ENCODE measurements around the gene FBXO48.

The FBXO48 gene

DNA sequence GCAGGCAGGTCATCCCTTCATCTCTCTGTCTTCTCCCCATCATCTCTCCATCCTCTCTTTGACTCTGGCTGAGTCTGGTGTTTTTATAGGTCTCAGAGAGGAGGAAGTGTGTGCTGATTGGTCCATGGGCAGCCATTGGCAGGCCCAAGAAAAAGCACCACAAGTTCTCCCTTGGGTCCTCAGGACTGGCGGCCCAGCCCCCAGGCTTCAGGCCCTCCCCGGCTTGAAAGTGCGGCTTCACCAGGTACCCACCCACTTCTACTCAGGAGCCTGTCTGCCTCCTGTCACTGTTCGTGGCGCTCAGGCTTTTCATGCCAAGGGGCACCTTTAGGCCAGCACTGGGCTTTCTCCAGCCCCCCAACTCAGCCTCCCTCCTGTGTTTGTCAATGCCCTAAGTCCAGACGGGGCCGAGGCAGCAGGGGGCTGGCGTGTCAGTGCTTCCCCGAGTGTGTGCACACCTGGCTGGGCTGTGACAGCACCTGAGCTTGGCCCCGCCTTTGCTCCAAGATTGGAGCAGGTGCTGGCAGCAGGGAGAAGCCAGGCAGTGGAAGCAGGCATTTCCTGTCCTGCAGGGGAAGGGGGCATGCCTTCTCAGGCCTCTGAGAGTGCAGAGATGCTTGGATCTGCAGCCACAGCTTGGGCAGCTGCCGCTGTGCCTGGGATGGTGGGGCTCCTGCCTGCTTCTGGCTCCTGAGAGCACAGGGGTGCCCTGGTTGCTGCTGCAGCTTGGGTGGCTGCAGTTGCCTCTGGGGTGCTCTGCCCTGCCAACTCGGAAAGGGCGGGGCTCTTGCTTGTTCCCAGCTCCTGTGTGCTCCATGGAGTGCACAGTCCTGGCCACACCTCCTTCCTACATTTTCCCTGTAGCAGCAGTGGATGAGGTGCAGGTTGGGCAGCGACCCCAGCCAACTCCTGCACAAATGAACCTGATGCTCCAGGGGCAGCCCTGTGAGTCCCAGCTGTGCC, 34.1 kb downstream of the FBXO48 start:
- DNase-seq: no peak

DNA sequence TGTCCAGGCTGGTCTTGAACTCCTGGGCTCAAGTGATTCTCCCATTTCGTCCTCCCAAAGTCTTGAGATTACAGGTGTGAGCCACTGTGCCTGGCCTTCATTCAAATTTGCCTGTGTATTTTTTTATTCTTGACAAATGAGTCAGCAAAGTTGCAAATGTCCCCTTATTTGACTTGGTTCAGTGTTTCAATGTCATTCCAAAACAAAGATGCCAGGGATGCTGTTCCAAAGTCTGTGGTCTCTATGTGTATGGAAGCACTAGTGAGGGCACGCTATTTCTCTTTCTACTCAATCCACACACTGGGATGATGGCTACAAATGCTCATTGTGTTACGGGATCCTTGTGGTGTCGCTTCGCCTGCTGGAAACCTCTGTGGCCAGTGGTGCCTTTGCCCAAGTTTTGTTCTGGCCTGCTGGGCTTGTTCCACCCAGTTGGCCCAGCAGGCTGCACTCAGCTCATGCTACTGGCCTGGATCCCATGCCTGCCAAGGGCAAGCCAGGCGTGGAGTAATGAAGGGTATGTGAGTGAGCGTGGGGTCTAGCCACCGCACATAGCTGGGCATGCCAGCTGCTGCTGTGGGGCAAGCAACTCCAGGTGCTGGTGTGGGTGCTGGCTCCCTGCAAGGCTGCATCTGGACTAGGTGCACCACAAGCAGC, 35.6 kb downstream of the FBXO48 start:
- DNase-seq: no peak

DNA sequence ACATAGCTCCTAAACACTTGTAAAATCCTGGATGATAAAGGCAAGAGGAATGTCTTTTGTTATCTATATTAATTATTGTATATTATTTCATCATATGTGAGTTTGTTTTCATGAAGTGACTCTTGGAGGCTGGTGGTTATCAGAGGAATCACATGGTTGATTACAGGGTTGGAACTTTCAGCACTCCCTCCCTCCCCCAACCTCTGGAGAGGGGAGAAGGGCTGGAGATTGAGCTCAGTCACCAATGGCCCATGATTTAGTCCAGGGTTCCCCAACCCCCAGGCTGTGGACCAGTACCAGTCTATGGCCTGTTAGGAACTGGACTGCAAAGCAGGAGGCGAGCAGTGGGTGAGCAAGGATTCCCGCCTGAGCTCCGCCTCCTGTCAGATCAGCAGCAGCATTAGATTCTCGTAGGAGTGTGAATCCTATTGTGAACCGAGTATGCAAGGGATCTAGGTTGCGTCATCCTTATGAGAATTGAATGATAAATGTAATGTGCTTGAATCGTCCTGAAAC, 37.7 kb downstream of the FBXO48 start:
- no peak for DNase-seq

DNA sequence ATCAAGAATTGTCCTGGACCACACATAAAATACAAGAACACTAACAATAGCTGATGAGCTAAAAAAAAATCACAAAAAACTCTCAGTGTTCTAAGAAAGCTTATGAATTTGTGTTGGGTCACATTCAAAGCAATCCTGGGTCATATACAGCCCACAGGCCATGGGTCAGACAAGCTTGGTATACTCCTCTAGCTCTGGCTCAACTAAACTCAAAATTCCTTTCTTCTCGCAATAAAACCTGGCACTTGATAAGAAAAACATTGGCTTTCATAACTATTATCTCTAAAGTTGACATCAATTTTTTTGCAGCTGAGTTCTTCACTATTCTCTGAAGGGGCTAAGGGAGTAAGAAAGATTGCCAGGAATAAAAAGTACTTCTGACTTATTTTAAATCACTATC, 38.3 kb downstream of the FBXO48 start:
- no peak for DNase-seq

DNA sequence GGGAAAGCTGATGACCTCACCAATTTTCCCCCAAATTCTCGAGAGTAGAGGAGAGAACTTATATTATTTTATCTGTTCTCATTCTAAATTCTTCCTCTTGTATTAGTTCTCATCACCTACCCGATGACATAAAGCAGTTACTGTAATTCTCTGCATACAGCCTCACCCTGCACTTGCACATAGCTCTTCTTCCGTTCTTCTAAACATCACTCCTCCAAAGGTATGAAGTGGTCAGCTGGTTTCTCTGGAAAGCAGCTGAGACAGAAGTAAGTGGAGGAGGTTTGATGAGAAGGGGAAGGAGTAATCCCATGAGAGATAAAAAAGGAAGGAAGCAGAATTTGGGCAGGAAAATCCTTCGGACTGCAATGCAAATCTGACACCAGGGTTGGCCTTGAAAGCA, 39.0 kb downstream of the FBXO48 start:
- no peak for DNase-seq

DNA sequence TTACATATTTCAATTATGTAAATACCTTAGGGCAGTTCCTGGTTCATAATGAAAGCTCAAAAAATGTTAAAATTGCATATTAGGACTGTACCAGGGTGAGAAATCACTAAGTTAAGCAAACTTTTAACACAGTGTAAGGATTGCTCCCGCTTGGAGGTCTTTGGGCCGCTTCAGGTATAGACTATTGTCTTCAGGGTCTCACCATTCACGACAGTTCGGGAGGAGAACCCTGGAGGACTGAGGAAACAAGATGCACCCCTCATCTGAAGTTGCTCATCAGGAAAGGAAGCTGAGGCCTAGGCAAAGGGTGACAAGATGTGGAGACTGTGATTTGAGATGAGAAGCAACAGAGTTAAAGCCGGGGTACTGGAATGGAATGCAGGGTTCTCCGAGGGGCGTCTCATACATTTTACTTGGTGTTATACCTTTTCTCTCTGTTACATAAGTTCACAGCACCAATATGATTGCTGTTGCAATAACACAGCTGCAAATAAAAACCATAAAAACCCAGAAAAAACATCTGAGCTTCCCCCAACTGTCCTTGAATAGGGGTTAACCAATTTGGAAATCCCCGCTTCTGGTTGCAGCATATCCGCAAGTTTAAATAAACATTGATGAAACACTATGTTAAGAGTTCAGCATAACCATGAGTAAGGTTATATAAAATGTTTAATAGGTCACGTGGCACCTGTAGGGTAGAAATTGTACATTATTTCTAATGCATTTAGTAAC, 40.1 kb downstream of the FBXO48 start:
- no peak for DNase-seq

DNA sequence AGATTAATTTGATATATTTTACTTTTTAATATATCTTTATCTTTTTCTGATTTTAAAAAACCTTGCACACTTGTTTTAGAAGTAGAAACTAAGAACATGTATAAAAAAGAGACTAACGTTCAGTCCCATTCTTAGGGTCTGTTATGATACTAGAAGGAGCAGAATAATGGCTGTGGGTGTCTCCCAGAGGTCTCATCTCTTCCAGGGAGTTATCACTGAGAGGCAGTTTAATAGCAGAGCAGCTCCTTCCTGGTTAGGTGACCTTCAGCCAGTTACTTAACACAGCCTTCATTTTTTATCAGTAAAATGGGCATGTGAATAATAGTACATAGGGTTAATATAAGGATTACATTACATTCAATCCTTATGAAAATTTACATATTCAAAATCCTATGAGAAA, 40.6 kb downstream of the FBXO48 start:
- DNase-seq: no peak

DNA sequence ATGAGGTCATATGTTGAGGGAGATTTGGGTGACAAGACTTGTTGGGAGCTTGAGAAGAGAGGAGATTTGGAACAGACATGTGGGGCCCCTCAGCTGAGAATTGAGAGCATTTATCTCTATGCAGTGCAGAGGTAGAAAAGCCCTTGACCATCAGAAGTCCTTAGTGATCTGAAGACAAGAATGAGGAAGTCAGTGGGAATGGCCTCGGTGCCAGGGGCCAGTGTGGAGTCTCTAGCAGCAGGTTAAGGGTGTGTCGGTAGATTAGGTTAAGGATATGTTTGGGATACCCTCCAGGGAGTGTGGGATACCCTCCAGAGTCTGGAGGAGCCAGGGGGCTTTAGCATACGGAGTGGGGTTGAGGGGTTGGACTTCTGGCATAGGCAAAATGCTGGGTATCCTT, 41.6 kb downstream of the FBXO48 start:
- DNase-seq: no peak

DNA sequence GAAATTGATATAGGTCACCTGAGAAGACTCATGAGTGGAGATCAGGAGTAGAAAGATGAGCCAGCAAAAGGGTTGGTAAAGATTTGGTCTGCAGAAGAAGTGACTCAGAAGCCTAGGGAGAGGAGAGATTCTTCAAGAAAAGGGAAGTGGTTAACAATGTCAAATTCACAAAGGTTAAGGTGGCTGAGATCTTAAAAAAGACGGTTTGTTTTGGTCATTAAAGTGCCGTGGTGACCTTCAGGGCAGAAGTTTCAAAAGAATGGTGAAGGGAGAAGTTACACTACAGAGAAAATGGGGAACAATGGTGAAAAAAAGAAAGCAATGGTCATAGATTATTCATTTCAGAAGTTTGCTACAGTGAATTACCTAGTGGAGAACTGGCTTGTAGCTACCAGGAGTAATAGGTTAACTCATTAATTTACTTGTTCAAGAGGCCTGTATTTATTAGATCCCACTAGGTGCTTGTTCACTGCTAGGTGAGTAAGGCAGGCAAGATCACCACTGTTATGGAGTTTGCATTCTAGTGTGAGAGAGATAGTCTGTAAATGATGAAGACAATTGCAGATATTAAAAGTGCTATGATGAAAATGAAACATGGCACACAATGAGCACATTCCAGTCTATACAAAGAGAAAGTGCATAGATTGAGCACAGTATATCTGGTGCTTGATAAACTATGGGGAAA, 43.0 kb downstream of the FBXO48 start:
- DNase-seq: no peak

DNA sequence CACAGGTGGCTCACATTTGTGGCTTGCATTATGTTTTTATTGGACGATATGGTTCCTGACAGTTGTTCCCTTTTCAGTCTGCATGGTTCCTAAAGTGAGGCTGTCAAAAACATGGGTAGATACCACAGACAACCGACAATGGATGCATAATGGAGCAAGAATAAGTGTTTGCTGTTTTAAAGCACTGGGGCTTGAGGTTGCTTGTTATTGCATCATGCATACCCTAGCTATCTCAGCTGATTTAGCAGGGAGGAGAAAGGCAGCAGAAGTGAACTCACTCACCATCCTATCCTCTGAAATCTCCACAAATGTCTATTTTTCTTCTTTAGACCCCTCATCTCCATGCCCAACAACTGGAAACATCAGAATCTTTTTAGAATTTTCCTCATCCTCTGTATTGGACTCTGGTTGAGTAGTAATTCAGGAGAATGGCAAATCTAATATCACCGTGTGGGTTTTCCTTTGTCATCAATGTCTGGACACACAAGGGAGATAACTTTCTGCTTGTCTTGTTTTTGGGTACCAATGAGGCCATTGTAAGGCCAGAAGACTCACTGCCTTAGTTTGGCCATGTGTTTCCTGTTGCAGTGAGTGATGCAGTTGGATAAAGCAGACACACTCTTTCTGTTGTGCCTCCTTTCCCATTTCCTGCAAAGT, 46.7 kb downstream of the FBXO48 start:
- DNase-seq: peak; percentile 69

DNA sequence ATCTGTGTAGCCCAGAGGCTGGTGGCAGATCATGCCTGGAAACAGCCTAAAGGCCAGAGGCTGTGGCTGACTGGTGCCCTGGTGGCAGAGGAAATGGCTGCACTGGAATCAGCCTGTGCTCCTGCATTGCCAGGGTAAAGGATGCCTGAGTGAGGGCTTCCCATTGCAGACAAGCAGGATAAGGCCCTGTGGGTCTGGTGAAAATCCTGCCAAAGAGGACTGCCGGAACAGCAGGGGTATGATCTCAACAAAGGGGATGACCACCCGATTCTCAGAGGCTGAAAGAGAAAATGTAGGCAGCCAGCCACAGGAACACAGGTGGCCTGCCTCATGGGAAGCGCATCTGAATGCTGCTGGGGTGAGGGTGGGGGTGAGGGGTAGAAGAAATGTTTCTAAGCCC, 48.2 kb downstream of the FBXO48 start:
- no peak for DNase-seq

DNA sequence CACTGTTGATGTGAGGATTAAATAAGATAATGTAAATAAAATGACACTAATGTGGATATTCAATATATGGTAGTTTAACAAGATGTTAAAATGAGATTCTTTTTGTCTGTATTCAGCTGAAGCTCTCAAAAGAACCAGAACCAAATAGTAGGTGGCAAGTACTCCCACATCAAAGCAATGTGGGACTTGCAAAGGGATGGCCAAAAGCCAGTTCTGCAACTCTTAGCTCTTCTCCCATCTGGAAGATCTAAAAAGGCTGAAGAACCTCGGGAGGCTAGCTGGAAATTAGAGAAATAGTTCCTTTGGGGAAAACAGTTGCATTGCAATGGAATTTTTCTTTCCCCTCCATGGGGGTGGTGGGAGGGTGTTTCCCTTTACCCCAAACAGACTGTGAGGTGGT, 48.7 kb downstream of the FBXO48 start:
- no peak for DNase-seq

DNA sequence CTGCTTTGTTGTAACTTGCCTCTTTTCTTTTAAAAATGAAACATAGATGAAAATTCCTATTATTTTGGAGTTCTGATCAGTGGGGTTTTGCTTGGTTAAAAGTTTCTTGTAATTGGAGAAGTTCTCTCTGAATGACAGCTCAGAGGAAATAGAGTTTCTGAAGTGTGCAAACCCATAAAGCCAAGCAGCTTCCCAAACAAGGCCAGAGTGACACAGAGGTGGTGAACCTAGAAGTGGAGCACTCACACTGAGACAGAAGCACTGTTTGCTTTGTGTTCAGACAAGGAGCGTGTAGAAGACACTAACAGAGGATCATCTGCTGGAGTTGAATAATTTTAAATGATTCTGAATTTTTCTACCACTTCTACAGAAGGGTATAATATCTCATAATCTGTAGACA, 49.2 kb downstream of the FBXO48 start:
- no peak for DNase-seq

DNA sequence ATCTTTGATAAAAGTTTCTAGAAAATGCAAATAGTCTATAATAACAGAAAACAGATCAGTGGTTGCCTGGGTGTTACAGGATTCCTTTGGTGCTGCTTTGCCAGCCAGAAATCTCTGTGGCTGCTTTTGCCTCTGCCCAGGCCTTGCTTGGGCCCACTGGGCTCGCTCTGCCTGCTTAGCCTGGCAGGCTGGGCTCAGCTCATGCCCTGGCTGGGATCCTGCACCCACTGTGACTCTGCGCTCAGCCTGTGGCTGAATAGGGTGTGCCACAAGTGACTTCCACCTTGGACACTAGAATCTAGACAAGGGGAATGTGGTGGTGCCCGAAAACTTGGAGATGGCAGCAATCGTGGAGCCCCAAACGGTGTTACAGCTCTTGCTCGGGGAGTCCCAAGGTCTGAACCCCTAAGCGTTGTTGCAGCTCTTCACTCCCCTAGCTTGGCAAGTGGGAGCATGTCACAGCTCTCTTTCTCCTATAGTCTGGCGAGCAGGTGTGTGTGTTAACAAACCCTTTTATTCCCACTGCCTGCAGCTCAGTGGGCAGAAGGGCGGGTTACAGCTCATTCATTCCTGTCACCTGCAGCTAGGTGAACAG, 50.9 kb downstream of the FBXO48 start:
- DNase-seq: no peak

DNA sequence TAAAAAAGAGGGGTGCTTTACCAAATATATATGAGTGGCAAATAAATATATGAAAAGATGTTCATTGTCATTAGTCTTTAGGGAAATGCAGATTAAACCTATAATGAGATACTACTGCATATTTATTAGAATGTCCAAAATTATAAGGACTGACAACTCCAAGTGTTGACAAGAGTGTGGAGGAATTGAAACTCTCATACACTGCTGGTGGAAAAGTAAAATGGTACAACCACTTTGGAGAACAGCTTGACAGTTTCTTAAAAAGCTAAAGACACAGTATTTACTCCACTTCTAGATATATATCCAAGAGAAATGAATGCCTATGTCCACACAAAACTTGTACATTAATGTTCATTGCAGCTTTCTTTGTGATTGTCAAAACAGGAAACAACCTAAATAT, 51.6 kb downstream of the FBXO48 start:
- no peak for DNase-seq

DNA sequence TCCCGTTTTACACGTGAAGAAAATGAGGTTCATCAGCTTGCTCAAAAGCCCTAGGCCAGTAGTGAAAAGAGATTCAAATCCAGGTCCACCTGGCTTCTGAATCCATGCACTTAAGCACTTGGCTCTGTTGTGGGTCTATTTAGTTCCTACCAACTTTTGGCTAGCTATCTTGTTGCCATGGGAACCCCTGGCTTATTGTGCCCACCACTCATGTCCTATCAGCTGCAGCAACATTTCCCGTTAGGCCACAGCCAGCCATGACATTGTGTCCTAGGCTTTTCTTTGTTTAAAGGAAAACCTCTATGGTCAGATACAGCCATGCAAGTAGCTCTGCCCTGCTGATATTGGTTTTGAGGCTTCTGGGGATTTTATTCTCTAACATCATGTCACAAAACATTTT, 52.2 kb downstream of the FBXO48 start:
- DNase-seq: no peak

DNA sequence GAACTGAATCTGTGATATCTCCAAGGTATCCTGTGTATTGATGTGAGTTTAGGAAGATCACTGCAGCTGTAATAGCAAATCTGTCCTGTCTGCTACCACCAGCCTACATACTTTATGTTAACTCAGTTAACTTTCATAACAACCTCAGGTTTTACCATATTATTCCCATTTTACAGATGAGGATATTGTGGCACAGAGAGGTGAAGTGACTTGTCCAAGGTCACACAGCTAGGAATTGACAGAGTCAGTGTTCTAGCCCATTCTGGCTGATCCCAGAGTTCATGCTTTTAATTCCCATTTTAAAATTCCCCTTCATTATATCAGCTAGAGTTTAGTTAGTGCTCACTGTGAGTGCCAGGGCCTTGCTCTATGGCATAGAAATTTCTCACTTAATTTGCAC, 52.6 kb downstream of the FBXO48 start:
- DNase-seq: no peak

DNA sequence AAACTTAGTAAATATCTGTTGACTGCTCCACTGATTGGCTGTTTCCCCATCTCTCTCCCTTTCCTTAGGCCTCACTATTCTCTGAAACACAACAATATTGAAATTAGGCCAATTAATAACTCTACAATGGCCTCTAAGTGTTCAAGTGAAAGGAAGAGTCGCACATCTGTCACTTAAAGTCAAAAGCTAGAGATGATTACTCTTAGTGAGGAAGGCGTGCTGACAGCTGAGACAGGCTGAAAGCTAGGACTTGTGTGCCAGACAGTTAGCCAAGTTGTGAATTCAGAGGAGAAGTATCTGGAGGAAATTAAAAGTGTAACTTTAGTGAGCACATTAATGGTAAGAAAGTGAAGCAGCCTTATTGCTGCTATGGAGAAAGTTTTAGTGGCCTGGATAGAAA, 53.6 kb downstream of the FBXO48 start:
- no peak for DNase-seq

DNA sequence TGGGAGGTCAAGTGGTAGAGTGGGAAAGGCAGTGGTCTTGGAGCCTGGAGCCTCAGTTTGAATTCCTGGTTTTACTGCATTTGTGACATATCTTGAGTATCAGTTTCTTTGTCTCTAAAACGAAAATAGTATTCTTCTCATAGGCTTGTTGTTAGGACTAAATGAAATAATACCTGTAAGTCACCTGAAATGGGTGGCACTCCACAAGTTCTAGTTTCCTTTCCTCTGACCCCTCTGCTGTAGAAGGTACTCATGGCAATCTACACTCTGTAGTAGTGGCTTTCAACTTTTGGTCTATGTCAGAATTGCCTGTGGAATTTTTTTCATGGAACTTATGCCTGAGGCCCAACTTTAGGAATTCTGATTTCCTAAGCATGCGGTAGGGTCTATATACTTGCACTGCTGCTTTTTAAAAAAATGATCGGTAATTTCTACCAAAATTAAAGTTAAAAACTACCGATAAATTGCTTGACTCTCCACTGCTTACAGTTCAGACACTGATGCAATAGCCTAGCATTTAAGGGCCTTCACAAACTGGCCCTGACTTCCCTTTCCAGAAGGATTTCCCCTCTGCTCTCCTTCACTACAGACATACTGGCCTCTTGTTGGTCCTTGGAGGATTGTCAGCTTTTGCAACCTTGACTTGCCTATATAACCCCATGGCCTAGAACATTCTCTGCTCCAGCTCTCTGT, 54.8 kb downstream of the FBXO48 start:
- no peak for DNase-seq

DNA sequence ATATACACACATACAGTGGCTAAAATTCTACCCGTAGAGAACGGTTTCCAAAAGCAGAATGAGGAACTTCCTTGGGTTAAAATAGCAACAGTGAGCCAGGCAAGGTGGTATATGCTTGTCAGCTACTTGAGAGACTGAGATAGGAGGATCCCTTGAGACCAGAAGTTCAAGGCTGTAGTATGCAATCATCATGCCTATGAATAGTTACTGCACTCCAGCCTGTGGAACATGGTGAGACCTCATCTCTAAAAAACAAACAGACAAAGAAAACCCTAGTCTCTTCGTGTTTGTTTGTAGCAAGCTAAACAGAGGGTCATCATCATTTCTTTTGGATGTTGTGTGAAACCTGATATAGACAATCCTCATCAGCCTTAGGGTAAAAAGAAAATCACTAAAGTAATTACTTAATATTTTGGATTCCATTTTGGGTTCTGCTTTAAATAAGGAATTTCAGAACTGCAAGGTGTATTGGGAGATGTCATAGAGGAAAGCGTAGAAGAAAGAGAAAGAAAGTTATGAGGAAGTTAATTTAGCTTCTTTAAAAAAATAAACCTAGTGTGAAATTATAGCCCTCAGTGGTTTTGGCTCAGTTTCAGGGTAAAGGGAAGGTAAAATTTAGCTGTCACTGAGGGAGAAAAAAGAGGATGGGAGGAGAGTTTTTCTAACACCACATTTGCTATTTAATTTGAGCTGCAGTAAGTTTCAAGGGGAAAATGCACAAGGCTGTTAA, 55.5 kb downstream of the FBXO48 start:
- DNase-seq: no peak
